Retinal pigment epithelial cell (primary cell): ENCODE measurements around the gene UCP1.

Experiments used
- DNase-seq: peaks from one replicate; pipeline ENCODE4 v3.0.0-alpha.2; 2010; ENCODE audit warnings: low read depth
- H3K4me3 ChIP-seq: 2 replicates; pipeline ENCODE4 v1.5.1; 2011; ENCODE audit warnings: mild to moderate bottlenecking, low read length, control low read depth, moderate library complexity
- CTCF ChIP-seq: conservative IDR thresholded peaks from 2 replicates; pipeline ENCODE4 v1.5.1; 2011; ENCODE audit warnings: low read depth, low read length, control low read depth, inconsistent platforms

The UCP1 gene

GRCh38 chr4:140581078-140581477 is 12.3 kb upstream of the UCP1 start:
- DNase-seq: no peak

GRCh38 chr4:140579278-140579677 is 10.5 kb upstream of the UCP1 start:
- no peak for DNase-seq
- TF ChIP-seq CTCF: no peak
- H3K4me3 ChIP-seq: no peak overlapping the region

More at GRCh38 chr4:140581078-140581477, 12.3 kb upstream of the UCP1 start:
- TF ChIP-seq CTCF: no peak
- H3K4me3 ChIP-seq: no peak overlapping the region

- TF ChIP-seq CTCF: no peak
Measured at GRCh38 chr4:140575489-140575888, 6.7 kb upstream of the UCP1 start.

GRCh38 chr4:140571620-140572019 is 2.9 kb upstream of the UCP1 start:
- DNase-seq: no peak
- TF ChIP-seq CTCF: no peak
- no peak overlapping the region for H3K4me3 ChIP-seq

More at GRCh38 chr4:140575489-140575888, 6.7 kb upstream of the UCP1 start:
- H3K4me3 ChIP-seq: no peak overlapping the region
- DNase-seq: no peak

- DNase-seq: no peak
- peak overlapping the region; percentile 50 for H3K4me3 ChIP-seq
- no peak for TF ChIP-seq CTCF
Measured at GRCh38 chr4:140569307-140569638, 512 bp upstream of the UCP1 start.

GRCh38 chr4:140559696-140560095 is 9.1 kb downstream of the UCP1 start:
- TF ChIP-seq CTCF: no peak
- no peak overlapping the region for H3K4me3 ChIP-seq
- no peak for DNase-seq

- no peak overlapping the region for H3K4me3 ChIP-seq
- TF ChIP-seq CTCF: no peak
- no peak for DNase-seq
Measured at GRCh38 chr4:140557831-140558435, 10.8 kb downstream of the UCP1 start.
